ENCODE measurements around the gene SEMA4A.
A peak's percentile ranks its signal among the peaks of the same experiment; 100 is the strongest.
"Not testable (repeated sequence)": the region's sequence is repeated elsewhere in the genome, so short reads cannot be mapped to it uniquely, and the experiment has no call there.

The SEMA4A gene

DNA sequence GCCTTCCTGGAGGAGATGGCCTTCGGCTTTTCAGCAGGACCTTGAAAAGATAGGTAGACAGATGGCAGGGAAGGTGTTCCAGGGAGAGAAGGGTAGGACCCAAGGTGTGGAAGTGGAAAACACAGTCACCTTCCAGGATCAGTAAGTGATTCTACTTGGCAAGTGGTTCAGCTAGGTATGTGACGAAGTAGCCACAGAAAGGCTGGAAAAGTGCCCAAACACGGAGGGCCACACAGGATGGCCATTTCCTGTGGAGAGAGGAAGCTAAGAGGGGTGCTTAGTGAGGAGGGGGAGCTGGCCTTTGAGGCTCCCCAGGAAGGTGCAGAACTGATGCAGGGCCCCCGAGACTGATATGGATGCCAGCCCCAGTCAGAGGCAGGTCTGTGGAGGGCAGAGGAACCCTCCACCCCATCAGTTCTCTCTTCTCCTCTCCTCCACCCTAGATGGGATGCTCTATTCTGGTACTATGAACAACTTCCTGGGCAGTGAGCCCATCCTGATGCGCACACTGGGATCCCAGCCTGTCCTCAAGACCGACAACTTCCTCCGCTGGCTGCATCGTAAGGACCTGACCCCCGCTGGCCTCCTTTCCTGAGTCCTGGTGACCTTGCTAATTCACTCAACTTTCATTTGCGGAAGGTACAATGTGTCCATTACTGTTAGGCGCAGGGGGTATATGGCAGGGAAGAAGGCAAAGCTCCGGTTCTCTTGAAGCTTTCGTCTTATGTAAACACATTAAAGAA lies 6.8 kb downstream of the SEMA4A start:
- no peak for DNase-seq (ENCODE audit: low spot score)

DNA sequence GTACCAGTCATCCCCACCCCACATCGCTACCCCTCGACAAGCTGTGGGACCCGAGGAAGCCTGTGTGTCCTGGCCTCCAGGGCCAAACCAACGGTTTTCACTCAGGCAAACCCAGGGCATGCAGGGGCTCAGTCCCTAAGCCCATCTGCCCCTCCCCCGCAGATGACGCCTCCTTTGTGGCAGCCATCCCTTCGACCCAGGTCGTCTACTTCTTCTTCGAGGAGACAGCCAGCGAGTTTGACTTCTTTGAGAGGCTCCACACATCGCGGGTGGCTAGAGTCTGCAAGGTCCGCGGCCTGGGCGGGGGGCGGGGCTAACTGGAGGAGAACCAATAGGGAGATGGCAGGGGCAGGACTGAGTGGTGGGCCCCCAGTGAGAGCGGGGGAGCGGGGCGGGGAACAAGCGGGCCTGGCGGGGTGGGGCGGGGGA lies 7.4 kb downstream of the SEMA4A start:
- peak; percentile 59 for DNase-seq (ENCODE audit: low spot score)

DNA sequence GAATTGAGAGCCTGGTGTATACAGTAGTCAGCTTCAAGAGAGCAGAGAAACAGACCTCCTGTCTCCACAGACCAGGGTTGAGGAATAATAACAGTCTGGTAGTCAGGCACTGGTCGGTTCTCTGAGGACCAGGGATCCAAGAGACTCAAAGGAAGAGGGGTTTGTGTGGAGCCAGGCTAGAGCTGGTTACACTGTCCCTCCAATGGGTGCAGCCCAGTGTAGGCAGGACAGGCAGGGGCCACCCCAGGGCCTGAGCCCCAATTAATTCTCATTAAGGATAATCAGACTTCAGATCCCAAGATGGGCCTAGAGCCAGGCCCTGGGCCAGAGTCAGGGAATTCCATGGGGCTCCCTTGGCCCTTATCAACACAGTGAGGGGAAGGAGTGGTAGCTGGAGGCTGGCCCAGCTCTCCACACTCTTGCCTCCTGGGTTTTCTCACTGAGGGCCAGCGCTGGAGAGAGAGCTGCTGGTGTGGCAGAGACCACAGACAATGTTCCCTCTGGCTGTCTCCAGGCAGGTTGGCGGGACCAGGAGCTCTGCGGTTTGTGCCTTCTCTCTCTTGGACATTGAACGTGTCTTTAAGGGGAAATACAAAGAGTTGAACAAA lies 9.1 kb downstream of the SEMA4A start:
- DNase-seq (ENCODE audit: low spot score) = no peak

DNA sequence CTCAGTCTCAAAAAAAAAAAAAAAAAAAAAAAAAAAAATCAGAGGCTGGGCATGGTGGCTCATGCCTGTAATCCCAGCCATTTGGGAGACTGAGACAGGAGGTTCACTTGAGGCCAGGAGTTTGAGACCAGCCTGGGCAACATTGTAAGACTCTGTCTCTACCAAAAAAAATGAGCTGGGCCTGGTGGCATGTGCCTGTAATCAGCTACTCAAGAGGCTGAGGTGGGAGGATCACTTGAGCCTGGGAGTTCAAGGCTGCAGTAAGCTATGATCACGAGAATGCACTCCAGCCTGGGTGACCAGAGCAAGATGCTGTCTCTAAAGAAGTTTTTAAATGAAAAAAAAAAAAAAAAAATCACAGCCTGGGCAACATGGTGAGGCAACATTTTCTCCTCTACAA lies 10.3 kb downstream of the SEMA4A start:
- DNase-seq (ENCODE audit: low spot score) = no peak

DNA sequence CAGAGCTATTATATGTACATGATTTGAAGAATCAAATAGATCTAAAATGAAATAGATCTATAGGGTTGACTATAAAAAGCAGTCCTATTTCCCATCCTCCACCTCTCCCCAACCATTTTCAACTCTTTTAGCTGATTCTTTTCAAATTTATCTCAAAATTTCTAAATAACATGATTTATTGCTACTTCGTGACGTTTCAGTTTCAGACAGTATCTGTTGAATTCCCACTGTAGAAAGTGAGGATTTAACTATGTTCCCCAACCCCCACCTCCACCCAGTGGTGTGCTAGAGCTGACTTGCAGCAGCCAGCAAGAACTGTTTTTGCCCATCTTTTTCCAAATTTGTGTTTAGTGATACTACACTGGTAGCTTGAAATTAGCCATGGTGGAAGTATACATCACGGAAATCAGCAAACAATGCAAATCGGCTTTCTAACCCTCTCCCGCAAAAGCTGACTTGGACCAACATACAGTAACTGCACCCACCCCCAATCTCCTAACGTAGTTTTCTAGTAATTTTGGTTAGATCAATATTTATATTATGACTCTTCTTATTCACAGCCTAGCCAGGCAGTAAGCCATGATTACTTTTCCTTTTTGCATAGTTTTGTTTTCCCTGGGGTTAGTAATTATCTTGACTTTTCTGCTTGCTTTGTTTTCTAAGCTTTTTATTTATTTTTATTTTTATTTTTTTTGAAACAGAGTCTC lies 10.9 kb downstream of the SEMA4A start:
- DNase-seq (ENCODE audit: low spot score) = no peak

DNA sequence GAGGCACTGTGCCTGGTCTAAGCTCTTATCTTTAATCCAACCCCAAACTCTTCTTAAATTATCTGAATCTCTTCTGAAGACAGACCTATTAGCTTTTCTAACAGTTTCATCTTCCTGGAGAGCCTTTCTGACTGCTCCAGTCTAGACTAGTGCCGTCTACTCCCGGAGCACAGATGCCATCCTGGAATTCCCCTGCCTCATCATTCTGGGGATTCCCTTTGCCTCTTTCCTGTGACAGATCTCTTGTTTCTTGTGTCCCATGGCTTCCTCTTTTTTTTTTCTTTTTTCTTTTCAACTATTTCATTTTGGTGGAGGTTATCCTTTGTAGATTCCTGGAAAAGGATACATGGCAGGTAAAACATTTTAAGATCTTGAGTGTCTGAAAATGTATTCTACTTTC lies 11.7 kb downstream of the SEMA4A start:
- no peak for DNase-seq (ENCODE audit: low spot score)

DNA sequence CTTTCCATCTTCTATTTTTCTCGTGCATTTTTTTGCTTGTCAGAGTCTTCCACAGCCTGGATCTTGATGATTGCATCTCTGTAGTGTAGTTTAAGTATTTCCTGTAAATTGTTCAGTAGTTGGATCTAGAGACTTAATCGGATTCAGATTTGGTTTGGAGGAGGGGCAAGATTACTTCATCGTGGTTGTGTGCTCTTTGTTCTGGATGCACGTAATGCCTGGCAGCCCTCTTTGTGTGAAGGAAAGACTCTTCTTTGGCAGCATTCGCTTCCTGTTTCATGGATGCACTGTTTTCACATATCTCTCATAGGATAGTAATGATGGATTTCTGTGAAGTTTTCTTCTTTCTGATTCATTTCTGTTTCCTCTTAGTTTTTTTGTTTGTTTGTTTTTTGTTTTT lies 14.2 kb downstream of the SEMA4A start:
- DNase-seq (ENCODE audit: low spot score) = no peak

DNA sequence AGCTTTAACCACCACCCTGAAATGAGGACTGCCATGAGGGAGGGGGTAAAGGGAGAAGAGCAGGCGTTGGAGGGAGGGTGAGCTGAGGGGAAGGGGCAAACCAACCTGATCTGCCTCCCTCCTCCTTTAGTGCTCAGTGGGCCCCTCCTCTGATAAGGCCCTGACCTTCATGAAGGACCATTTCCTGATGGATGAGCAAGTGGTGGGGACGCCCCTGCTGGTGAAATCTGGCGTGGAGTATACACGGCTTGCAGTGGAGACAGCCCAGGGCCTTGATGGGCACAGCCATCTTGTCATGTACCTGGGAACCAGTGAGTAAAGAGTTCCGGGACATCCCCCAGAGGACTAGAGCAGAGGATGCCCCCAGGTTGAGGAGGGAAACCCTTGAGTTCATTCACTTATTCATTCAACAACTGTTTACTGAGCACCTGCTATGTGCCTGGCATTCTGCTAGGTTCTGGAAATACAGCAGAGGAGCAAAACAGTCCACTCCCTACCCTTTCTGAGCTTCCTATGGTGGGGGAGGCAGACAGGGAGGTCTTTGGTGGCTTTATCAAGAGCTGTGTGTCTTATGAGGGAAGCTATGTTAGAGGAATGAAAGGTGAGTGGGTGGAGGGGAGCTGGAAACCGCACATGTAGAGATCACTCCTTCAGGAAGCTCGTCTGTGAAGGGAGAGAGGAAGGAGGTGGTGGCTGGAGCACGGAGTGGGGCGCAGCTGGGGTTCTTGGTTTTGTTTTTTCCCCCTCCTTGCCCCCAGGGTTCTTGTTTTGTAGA lies 19.5 kb downstream of the SEMA4A start:
- DNase-seq (ENCODE audit: low spot score) = no peak

DNA sequence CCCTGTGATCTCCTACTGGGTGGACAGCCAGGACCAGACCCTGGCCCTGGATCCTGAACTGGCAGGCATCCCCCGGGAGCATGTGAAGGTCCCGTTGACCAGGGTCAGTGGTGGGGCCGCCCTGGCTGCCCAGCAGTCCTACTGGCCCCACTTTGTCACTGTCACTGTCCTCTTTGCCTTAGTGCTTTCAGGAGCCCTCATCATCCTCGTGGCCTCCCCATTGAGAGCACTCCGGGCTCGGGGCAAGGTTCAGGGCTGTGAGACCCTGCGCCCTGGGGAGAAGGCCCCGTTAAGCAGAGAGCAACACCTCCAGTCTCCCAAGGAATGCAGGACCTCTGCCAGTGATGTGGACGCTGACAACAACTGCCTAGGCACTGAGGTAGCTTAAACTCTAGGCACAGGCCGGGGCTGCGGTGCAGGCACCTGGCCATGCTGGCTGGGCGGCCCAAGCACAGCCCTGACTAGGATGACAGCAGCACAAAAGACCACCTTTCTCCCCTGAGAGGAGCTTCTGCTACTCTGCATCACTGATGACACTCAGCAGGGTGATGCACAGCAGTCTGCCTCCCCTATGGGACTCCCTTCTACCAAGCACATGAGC lies 23.3 kb downstream of the SEMA4A start:
- DNase-seq (ENCODE audit: low spot score) = no peak

DNA sequence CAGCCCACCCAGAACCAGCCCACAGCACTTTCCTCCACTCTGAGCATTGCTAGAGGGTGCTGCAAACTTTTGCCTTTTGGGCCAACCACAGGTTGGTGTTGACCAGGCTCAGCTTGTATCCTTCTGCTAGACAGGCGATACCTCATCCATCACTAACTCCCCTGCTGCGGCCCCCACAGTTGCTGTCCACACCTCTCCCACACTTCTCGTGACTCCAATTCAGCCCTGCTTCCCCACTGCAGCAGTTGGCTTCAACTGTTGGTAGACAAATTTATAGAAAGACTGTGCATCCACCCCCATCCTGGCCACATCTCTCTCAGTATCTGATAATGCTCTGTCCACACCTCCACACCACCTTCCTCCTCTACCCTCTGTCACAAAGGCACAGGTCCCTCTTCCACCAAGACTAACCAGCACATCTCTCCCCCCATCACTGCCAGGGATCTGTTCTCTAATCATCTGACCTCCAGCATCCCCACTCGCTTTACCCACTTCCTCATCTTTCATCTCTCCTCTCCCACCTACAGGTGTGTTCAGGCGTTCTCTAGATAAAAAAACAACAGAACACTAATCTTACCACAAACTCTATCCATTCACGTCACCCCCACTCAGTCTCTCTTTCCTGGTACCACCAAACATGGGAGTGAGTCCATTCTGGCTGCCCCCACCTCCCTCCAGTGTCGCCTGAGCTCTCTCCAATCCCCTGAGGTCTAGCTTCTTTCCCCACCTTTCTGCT lies 24.7 kb downstream of the SEMA4A start:
- no peak for DNase-seq (ENCODE audit: low spot score)

DNA sequence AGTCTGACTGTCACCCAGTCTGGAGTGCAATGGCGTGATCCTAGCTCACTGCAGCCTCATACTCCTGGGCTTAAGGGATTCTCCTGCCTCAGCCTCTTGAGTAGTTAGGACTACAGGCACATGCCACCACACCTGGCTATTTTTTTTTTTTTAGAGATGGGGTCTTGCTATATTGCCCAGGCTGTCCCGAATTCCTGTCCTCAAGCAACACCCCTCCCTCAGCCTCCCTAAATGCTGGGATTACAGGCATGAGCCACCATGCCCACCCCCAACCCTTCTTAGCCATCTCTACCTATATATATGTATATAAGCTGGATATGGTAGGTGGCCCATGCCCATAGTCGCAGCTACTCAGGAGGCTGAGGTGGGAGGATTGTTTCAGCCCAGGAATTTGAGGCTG lies 27.1 kb downstream of the SEMA4A start:
- DNase-seq (ENCODE audit: low spot score) = no peak

DNA sequence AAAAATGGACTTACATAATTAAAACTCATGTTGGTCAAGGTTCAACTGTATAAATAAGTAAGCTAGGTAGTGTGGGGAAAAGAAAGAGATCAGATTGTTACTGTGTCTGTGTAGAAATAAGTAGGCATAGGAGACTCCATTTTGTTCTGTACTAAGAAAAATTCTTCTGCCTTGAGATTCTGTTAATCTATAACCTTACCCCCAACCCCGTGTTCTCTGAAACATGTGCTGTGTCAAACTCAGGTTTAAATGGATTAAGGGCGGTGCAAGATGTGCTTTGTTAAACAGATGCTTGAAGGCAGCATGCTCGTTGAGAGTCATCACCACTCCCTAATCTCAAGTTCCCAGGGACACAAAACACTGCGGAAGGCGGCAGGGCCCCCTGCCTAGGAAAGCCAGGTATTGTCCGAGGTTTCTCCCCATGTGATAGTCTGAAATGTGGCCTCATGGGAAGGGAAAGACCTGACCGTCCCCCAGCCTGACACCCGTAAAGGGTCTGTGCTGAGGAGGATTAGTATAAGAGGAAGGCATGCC lies 28.1 kb downstream of the SEMA4A start:
- not testable (repeated sequence) for DNase-seq (ENCODE audit: low spot score)

DNA sequence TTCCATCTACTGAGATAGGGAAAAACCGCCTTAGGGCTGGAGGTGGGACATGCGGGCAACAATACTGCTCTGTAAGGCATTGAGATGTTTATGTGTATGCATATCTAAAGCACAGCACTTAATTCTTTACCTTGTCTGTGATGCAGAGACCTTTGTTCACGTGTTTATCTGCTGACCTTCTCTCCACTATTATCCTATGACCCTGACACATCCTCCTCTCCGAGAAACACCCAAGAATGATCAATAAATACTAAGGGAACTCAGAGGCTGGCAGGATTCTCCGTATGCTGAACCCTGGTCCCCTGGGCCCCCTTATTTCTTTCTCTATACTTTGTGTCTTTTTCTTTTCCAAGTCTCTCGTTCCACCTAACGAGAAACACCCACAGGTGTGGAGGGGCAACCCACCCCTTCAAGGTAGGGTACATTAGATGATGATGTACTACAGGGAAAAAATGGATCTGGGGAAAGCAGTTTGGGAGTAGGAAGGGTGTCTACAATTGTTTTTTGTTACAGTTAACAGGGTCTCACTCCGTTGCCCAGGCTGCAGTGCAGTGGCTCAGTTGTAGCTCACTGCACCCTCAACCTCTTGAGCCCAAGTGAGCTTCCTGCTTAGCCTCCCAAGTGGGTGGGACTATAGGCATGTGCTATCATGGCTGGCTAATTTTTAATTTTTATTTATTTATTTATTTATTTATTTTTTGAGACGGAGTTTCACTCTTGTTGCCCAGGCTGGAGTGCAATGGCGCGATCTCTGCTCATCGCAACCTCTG lies 28.8 kb downstream of the SEMA4A start:
- not testable (repeated sequence) for DNase-seq (ENCODE audit: low spot score)

DNA sequence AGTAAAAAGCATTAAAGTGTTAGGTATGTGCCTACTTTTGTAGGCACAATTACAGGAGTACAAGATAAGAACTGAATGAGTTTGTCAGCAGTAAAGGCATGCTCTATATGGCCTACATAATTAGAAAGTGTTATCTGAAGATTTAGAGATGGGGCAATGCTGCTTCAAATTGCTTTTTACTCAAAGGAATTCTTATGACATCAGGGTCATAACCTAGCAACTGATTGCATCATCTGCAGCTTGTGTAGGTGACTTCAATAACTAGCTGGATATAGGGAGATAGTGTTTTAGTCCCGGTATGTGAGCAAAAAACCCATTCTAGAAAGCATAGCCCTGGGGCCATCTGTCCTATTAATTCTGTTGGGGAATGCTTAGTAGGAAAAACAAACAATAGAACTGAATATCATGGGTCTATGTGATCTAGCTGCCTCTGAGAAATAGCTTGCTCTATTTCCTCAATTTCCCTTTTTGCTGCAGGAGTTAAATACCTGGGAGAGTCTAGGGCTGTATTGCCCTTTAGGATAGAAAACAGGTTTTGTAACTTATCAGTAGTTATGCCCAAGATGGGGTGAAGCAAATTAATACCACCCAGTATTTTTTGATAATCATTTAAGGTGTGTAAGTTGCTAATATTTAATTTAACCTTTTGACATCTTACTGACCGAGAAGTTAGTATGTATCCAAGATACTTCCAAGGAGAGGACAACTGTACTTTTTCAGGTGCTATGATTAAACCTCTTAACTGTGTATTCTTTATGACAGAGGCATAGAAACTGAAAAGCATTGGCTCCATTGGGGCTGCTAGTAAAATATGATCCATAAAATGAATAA lies 33.2 kb downstream of the SEMA4A start:
- DNase-seq (ENCODE audit: low spot score) = not testable (repeated sequence)

DNA sequence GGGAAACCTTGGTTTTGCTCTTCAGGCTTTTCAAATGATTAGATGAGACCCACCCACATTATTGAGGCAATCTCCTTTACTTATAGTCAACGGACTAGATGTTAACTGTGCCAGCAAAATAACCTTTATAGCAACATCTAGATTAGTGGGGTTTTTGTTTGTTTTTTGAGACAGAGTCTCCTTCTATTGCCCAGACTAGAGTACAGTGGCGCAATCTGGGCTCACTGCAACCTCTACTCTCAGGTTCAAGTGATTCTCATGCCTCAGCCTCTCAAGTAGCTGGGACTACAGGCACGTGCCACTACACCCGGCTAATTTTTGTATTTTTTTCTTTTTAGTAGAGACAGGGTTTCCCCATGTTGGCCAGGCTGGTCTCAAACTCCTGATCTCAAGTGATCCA lies 36.9 kb downstream of the SEMA4A start:
- not testable (repeated sequence) for DNase-seq (ENCODE audit: low spot score)

DNA sequence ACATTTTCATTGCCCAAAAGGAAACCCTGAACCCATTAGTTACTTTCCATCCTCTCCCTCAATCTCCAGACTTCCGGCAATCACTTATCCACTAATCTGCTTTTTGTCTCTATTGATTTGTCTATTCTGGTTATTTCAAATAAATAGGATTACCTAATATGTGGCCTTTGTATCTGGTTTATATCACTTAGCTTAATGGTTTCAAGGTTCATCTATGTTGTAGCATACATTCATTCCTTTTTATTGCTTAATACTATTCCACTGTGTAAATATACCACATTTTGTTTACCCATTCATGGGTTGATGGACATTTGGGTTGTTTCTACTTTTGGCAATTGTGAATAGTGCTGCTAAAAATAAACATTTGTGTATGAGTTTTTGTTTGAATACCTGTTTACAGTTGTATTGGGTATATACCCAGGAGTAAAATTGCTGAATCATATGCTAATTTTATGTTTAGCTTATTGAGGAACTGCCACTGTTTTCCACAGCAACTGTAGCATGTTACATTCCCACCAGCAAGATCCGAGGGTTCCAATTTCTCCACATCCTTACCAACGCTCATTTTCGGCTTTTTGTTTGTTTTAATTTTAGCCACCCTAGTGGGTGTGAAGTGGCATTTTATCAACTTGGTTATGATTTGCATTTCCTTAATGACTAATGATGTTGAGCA lies 38.0 kb downstream of the SEMA4A start:
- no peak for DNase-seq (ENCODE audit: low spot score)

DNA sequence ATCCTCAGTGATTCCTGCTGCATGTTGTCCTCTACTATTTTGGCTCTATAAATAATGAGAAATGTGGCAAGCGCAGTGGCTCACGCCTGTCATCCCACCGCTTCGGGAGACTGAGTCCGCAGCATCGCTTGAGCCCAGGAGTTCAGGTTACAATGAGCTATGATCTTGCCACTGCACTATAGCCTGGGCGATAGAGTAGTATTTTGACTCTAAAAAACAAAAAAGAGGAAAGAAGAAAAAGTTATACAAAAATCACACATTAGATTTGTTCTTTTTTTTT lies 39.8 kb downstream of the SEMA4A start:
- no peak for DNase-seq (ENCODE audit: low spot score)

DNA sequence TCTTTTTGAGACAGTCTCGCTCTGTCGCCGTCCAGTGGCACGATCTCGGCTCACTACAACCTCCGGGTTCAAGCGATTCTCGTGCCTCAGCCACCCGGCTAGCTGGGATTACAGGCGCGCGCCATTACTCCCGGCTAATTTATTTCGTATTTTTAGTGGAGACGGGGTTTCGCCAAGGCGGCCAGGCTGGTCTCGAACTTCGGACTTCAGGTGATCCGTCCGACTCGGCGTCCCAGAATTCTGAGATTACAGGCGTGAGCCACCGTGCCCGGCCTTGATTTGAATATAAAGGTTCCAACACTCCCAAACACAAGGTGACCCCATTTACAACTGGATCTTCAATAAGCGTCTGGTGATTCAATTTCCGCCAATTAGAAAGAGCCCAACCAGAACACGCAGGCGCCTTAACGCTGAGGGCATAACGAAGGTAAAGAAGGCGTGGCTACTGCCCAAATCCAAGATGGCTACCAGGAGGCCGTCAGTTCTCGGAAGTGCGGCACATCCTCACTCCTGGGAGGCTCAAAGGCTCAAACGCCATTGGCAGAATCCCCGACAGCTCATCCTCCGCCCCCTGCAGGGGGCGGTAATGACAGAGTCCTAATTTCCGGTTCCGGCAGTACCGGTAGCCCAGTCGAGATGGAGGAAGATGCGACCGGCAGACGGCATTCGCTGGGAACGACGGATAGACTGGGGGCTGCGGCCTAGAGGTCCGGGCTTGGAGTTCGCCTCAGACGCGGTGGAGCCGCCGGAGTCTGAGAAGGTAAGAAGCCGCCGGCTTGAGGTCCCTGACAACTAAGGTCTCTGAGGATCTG lies 40.3 kb downstream of the SEMA4A start, which contains the start of gene SLC25A44:
Gene SLC25A44 (plus strand): TSS at position 617 of the 812 bp plus-strand sequence. CDS start 5,744 bp downstream, outside the sequence.
- peak; percentile 99 for DNase-seq (ENCODE audit: low spot score)
